HG03097 (cell line): ENCODE results near the gene TRAPPC4.
"Not testable (repeated sequence)": the region's sequence is repeated elsewhere in the genome, so short reads cannot be mapped to it uniquely, and the experiment has no call there.

Experiments
- ATAC-seq: cut with Tn5 transposase; IDR thresholded peaks from one replicate; pipeline ENCODE4 v1.9.1; 2021; ENCODE audit not compliant: unreplicated experiment, low FRiP score

The TRAPPC4 gene

DNA sequence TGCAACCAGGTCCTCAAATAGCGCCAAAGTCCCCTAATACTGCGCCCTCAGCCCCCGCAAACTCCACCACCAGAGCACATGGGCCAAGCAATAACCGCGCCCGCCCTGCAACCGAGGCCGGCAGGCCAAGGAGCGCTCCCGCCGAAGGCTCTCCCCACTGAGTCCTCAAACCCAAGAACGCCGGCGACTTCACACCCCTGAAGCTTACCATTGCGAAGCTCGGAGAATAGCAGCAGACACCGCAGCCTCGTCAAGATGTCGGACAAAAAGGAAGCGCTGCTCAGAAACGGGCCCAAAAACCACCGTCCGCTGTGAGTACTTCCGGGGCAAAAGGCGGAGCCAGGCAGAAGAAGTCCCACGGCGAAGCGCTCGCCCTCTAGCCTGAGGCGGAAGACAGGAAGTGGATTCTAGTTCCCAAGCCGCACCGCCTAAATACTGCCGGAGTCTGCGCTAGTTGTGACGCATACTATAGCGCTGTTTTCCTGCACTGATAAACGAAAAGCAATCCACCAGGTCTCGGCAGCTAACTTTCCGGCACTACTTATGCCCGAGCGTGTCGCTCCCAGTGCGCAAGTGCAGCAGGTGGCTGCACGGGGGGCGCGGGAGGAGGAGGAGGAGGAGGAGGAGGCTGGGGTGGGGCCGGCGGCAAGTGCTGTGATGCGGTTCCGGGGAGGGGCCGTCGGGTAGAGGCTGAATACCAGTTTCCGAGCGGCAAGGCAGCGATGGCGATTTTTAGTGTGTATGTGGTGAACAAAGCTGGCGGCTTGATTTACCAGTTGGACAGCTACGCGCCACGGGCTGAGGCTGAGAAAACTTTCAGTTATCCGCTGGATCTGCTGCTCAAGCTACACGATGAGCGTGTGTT lies at the start of gene TRAPPC4, which contains the start of gene RPS25:
Gene TRAPPC4 (plus strand): TSS at position 693 of the 865 bp plus-strand sequence. CDS start 30 bp downstream, at position 723.
Gene RPS25 (minus strand): TSS at position 270 of the 865 bp plus-strand sequence. CDS start 59 bp downstream, at position 211.
- ATAC-seq = peak; percentile 79

- ATAC-seq = not testable (repeated sequence)
Observed at GRCh38 chr11:118969508-118969907, 49.1 kb upstream of the TRAPPC4 start.

DNA sequence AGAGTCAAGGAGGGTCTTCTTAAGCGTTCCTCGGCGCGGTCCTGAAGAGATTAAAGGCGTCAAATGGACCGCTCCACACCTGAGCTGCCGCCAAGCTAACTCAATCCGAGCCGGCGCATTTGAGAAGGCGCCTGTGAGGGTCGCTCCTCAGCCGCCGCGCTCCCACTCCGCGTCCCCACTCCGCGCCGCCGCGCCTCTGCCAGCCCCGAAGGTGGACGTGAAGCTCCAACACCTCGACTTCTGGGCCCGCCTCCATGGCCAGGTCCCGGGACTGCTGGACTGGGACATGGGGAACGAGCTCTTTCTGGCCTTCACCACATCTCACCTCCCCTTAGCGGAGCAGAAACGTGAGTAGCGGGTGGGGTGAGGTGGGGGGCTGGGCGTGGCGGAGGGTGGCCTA lies 46.9 kb upstream of the TRAPPC4 start, which contains the start of gene FOXR1:
Gene FOXR1 (plus strand): TSS at position 116 of the 400 bp plus-strand sequence. CDS start 171 bp downstream, at position 287.
- ATAC-seq = no peak

- no peak for ATAC-seq
Observed at GRCh38 chr11:118973985-118974384, 44.6 kb upstream of the TRAPPC4 start.

- ATAC-seq = no peak
Observed at GRCh38 chr11:118975771-118976709, 42.5 kb upstream of the TRAPPC4 start.

DNA sequence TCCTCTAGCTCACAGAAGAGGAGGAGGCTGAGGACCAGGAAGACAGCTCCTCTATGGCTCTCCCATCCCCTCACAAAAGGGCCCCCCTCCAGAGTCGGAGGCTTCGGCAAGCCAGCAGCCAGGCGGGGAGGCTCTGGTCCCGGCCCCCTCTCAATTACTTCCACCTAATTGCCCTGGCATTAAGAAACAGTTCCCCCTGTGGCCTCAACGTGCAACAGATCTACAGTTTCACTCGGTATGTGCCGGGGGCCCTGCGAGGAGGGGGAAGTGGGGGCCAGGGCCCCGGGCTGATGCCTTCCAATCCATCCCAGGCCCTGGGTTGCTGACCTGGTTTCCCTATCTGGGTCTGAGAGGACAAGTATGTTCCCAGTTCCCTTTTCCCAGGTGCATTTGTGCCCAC lies 39.1 kb upstream of the TRAPPC4 start:
- no peak for ATAC-seq

DNA sequence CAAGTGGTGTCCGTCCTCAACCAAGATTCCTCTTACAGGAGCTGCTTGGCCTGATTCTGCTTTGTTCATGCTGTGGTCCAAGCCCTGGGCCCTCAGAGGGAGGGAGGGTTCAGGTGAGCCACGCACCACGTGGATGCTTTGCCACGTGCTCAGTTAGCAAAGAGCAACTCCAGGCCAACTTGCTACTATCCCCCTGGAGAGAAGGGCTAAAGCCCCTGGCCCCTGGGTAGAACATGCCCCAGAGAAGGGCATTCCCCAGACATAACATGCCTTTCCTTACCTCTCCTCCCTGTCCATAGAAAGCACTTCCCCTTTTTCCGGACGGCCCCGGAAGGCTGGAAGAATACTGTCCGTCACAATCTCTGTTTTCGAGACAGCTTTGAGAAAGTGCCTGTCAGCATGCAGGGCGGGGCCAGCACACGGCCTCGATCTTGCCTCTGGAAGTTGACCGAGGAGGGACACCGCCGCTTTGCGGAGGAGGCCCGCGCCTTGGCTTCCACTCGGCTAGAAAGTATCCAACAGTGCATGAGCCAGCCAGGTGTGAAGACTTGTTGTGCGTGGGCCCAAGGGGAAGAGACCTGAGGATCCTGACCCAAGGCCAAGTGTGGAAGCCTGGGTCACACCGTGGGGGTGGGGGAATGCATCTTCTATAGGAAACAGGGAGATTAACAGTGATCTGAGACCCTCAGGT lies 38.2 kb upstream of the TRAPPC4 start:
- no peak for ATAC-seq

DNA sequence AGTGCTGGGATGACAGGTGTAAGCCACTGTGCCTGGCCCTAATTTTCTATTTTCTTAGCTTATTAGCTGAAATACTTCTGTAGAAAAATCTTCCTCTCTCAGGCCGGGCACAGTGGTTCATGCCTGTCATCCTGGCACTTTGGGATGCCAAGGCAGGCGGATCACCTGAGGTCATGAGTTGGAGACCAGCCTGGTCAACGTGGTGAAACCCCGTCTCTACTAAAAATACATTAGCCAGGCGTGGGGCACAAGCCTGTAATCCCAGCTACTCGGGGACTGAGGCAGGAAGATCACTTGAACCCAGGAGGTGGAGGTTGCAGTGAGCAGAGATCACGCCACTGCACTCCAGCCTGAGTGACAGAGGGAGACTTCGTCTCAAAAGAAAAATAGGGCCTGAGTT lies 34.2 kb upstream of the TRAPPC4 start:
- not testable (repeated sequence) for ATAC-seq

DNA sequence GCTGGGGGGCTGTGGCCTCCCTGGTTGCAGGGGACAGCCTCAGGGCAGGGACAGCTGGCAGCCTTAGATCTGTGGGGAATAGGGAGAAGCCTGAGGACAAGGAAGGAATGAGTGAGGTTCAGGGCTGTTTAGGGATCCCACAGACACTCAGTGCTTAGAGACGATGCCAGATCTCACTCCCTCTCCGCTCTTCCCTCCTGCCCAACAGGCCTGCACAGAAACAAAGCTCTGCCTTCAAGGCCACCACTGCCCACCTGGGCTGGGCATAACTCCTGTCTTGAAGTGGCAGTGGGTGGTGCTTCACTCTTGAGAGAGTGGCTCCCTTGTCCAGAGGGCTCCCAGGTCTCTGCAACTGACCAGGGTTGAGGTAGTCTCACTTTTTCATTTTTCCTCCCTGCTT lies 33.7 kb upstream of the TRAPPC4 start:
- no peak for ATAC-seq

DNA sequence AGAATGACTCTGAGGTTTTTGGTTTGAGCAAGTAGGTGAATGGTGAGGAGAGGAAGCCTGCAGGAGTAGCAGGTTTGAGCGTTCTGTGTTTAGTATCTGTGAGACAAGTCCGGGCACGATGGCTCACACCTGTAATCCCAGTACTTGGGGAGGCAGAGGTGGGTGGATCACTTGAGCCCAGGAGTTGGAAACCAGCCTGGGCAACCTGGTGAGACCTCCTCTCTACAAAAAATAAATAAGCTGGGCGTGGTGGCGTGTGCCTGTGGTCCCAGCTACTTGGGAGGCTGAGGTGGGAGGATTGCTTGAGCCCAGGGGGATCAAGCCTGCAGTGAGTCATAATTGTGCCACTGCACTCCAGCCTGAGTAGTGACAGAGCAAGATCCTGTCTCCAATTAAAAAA lies 30.3 kb upstream of the TRAPPC4 start:
- ATAC-seq = no peak

DNA sequence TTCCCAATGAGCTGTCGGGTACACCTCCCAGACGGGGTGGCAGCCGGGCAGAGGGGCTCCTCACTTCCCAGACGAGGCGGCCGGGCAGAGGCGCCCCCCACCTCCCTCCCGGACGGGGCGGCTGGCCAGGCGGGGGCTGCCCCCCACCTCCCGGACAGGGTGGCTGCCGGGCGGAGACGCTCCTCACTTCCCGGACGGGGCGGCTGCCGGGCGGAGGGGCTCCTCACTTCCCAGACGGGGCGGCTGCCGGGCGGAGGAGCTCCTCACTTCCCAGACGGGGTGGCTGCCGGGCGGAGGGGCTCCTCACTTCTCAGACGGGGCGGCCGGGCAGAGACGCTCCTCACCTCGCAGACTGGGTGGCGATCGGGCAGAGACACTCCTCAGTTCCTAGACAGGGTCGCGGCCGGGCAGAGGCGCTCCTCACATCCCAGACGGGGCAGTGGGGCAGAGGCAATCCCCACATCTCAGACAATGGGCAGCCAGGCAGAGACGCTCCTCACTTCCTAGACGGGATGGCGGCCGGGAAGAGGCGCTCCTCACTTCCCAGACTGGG lies 27.0 kb upstream of the TRAPPC4 start:
- not testable (repeated sequence) for ATAC-seq

GRCh38 chr11:118996926-118997626 lies 21.5 kb upstream of the TRAPPC4 start:
- ATAC-seq = peak; percentile 3

DNA sequence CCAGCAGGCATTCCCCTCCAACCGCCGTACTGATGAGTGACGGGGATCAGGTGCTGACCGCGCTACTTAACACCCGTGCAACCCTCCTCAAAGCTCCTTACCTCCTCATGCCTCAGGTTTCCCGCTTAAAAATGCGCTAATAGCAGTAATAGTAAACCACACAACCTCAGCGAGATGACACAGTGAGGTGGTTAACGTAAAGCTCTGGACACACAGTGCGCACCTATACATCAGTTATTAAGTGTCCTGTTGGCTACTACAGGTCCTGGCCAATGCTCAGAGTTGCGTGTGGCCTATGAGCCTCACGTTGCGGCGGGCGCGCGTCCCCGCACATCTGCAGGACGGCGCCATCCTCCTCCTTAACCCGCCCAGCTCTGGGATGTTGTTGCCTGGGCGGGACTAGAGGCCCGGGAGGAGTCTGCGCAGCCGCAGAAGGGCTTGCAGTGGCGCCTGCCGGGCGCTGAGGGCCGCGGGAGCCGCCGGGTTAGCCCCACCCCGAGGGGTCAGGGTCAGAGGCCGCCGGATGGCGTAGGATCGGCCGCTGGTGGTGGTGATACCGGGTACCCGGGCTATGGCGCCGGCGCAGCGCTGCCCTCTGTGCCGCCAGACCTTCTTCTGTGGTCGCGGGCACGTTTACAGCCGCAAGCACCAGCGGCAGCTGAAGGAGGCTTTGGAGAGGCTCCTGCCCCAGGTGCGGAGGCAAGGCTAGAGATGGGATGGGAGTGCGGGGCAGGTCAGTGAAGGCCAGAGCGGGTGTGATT lies 20.8 kb upstream of the TRAPPC4 start, which contains the start of gene CENATAC:
Gene CENATAC (plus strand): TSS at position 512 of the 761 bp plus-strand sequence. CDS start 60 bp downstream, at position 572.
- peak; percentile 87 for ATAC-seq

GRCh38 chr11:118998388-118998717 lies 20.2 kb upstream of the TRAPPC4 start:
- ATAC-seq = no peak

DNA sequence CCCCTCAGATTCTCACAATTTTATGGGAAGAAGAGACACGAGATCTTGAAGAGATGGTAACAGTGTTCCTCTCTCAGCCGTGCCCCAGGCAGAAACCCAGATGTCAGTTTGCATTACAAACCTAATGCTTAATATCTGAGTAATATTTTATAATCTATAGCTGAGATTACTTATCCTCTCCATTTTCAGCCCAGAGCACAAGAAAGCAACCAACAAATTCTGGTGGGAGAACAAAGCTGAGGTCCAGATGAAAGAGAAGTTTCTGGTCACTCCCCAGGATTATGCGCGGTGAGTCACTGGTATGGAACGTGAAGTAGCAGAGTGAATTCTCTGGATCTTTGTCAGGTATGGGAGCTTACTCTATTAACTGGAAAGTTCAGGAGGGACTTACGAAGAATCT lies 19.7 kb upstream of the TRAPPC4 start:
- no peak for ATAC-seq

- no peak for ATAC-seq
Observed at GRCh38 chr11:119000906-119001305, 17.7 kb upstream of the TRAPPC4 start.

DNA sequence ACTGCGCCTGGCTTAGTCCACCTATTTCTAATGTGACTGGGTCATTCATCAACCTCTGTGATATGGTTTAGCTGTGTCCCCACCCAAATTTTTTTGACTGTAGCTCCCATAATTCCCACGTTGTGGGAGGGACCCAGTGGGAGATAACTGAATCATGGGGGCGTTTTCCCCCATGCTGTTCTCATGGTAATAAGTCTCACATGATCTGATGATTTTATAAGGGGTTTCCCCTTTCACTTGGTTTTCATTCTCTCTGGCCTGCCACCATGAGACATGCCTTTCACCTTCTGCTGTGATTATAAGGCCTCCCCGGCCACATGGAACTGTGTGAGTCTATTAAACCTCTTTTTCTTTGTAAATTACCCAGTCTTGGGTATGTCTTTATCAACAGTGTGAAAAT lies 11.9 kb upstream of the TRAPPC4 start:
- no peak for ATAC-seq

DNA sequence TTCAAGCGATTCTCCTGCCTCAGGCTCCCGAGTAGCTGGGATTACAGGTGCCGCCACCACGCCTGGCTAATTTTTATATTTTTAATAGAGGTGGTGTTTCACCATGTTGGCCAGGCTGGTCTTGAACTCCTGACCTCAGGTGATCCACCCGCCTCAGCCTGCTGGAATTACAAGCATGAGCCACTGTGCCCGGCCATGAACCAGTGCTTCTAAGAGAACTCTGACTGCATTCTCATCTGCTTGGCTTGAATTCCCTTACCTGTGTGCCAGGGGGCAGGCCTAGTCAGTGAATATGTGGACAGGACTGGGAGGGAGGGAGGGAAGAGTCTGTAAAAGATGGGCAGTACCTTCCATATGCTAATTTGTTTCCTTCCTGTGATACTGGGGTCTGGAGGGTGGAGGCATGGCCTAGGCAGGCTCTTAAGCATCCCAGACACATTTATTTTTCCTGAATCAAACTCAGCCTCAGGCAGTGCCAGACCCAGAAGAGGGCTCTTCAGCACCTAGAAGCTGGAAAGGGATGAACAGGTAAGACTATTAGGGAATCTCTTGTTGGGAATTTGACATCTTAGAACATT lies 7.0 kb upstream of the TRAPPC4 start:
- ATAC-seq = no peak
